ENCODE data around the gene SCT.

DNA sequence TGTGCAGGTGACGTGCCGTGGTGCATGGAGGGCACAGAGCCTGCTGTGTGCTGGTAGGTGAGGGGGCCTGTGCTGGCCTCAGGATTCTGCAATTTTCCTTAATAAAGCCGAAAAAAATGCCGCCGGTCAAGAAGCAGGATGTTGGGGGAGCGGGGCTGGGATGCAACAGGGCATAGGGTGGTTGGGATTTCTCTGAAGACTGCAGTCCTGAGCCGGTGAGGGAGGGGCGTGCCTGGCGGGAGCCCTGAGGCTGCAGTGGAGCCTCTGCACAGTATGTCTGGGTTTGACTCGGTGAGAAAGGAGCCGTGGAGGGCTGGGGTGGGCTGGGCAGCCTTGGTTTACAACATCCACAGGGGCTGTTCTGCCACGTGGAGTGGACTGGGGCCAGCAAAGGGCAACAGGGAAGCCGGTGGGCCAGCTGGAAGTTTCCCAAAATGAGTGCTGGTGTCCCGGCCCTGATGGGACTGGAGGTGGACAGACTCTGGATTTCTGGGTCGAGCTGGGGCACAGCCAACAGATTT lies 3.6 kb downstream of the SCT start:
- TF ChIP-seq, protein P1, sequence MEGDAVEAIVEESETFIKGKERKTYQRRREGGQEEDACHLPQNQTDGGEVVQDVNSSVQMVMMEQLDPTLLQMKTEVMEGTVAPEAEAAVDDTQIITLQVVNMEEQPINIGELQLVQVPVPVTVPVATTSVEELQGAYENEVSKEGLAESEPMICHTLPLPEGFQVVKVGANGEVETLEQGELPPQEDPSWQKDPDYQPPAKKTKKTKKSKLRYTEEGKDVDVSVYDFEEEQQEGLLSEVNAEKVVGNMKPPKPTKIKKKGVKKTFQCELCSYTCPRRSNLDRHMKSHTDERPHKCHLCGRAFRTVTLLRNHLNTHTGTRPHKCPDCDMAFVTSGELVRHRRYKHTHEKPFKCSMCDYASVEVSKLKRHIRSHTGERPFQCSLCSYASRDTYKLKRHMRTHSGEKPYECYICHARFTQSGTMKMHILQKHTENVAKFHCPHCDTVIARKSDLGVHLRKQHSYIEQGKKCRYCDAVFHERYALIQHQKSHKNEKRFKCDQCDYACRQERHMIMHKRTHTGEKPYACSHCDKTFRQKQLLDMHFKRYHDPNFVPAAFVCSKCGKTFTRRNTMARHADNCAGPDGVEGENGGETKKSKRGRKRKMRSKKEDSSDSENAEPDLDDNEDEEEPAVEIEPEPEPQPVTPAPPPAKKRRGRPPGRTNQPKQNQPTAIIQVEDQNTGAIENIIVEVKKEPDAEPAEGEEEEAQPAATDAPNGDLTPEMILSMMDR (IDR thresholded peaks at IDR 0.05): no peak
- no peak for TF ChIP-seq POLR2A (IDR thresholded peaks at IDR 0.05; ENCODE audit: low read depth)
- TF ChIP-seq EP300 (IDR thresholded peaks at IDR 0.05): no peak
- no peak for TF ChIP-seq POLR2AphosphoS5 (IDR thresholded peaks at IDR 0.05)

Data from esophagus muscularis mucosa (tissue), 4 donors.